Effector CD8-positive, alpha-beta T cell (primary cell): Measurements from ENCODE around the gene SMPD3.

Source experiments
- DNase-seq: peaks from one replicate; lab custom pipeline; 2025; lab: John Stamatoyannopoulos, UW

Gene SMPD3

GRCh38 chr16:68472581-68472980 is 24.3 kb upstream of the SMPD3 start:
- no peak for DNase-seq

GRCh38 chr16:68470461-68471150 is 22.3 kb upstream of the SMPD3 start:
- DNase-seq, result no peak

DNA sequence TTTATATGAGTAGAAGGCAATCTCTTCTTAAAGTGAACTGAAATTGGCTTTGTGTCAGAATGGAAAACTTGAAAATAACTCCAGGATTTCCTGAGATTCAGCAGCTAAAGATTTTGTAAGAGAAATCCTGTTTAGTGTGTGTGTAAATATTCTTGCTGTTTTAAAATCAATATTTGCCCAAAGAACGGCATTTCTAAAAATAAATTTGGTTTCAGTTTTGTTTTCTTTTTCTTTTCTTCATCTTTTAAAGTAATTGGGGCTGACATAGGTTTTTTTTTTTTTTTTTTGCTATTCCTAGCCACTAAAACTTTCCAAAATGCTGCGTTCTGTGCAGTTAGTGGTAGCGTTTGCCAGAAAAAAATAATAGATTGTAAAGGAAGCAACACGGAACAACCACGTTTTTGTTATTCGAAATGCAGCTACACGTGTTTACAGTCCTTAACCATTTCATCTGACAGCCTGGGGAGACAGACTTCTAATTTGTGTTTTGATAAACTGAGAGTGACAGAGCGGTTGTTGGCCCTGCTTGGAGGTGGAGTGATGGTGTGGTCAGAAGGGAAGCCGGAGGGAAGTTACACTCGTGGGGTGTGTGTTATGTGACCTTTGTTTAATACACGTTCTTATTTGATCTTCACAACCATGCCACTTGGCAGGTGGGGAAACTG is 21.6 kb upstream of the SMPD3 start:
- DNase-seq, result no peak

DNA sequence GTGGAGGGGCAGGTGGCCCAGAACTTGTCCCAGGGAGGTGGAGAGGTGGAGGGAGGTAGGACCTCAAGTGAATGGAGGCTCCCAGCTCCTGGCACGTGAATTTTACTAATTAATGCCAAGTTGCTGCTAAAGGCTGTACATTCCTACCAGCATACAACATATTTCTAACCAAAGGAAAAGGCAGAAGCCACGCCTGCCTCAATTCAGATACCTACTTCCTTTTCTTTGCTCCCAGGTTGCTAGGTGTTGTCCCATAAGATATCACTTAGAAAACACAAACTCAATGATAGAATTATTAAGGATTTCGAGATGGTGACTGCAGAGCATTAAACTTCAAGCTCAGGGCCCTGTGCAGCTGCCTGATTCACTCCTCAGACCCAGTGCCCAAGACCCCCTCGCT is 20.5 kb upstream of the SMPD3 start:
- DNase-seq, result no peak

DNA sequence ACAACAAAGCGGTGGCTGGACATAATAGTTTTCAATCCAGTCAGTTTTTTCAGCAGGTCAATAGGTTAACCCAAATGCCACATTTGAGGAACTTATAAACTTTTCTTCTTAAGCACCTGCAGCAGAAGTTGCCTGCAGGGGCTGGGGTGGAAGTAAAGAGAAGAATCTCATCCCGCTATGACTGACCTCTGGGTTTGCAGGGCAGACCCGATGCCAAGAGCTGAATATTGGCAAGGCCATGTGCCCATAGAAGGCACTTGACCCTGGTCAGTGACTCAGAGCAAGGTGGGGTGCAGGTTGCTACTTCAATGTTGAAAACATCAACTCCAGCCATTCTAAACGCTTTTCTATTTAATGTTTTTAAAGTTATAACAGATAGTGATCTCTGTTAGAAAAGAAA is 17.9 kb upstream of the SMPD3 start:
- DNase-seq, result no peak

DNA sequence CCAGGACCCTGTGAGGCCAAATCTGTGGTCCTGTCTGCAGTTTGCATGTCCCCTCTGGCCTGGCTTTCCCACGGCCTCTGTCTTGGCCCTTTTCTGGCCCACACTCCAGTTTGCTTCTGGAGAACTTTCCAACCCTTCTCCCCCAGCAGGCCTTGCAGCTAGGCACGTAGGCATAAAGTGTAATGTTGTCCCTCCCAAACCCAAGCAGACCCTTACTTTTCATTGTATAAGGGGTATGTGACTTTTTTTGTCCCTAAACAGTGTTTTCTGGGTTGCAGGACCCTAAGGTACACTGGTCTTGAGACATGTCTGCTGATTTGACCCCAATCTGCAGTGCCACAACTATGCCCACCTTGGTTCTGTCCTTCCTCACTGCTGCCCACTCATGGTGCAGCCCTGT is 15.6 kb upstream of the SMPD3 start:
- no peak for DNase-seq

DNA sequence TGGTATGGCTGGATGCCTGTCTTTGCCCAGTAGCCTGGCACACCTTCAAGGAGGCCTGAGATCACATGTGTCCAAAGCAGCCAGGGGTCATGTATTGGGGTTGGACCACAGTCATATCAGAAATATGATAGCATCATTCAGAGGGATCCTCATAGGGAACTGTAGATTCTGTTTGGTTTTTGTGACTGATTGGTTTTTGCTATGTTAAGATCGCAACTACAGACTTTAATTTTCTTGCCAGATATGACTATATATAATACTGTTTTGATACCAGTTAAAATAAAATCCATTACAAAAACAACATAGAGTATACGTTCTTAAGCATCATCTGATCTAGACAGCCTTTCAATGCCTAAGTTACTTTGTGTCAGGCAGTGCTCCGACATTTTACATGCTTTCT is 11.8 kb upstream of the SMPD3 start:
- no peak for DNase-seq

- DNase-seq, result no peak
These were observed 11.1 kb upstream of the SMPD3 start for GRCh38 chr16:68459457-68459856.

- DNase-seq, result no peak
These were observed 10.2 kb upstream of the SMPD3 start for GRCh38 chr16:68458551-68458950.

- DNase-seq, result no peak
These were observed 9.8 kb upstream of the SMPD3 start for GRCh38 chr16:68458101-68458500.

DNA sequence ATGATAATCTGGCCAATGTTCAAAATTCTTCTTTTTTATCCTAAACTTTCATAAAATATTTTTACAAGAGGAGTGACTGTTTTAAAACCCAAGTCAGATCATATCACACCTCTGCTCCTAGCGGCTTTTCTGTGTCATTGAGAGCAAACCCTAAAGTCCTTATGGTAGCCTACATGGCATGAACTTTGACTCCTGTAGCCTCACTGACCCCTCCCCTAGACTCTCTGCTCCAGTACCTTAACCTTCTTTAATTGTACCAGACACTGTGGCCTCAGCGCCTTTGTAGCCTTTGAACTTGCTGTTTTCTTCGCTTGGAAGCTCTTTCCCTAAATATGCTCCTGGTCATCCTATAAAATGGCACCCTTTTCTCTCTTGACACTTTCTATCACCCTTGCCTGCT is 7.3 kb upstream of the SMPD3 start:
- no peak for DNase-seq

- DNase-seq, result no peak
These were observed 6.7 kb upstream of the SMPD3 start for GRCh38 chr16:68454920-68455435.

- DNase-seq, result no peak
These were observed 5.5 kb upstream of the SMPD3 start for GRCh38 chr16:68453816-68454215.

GRCh38 chr16:68452176-68452575 is 3.9 kb upstream of the SMPD3 start:
- DNase-seq, result no peak

GRCh38 chr16:68451676-68452075 is 3.4 kb upstream of the SMPD3 start:
- no peak for DNase-seq

DNA sequence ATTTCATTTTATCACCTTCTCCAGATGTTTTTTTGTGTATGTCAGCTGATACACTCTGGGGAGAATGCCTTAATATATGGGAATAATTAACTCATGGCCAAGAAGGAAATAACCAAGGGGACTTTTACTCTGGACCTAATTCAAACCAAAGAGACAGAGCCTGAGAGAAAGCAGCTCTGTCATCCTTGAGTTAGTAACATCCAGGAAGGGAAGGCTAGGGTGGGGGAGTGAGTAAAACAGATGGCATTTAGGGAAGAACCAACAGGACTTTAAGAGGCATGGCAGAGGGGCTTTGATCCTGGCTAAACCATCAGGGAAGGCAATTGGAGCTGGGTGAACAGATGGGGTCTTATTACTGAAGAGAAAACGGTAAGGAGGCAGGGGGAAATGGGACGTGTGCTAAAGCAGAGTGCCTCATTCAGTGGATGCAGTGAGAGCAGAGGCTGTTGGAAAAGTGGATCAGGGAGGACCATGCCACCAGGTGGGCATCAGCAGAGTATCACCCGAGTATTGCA is 2.5 kb upstream of the SMPD3 start:
- DNase-seq, result no peak

DNA sequence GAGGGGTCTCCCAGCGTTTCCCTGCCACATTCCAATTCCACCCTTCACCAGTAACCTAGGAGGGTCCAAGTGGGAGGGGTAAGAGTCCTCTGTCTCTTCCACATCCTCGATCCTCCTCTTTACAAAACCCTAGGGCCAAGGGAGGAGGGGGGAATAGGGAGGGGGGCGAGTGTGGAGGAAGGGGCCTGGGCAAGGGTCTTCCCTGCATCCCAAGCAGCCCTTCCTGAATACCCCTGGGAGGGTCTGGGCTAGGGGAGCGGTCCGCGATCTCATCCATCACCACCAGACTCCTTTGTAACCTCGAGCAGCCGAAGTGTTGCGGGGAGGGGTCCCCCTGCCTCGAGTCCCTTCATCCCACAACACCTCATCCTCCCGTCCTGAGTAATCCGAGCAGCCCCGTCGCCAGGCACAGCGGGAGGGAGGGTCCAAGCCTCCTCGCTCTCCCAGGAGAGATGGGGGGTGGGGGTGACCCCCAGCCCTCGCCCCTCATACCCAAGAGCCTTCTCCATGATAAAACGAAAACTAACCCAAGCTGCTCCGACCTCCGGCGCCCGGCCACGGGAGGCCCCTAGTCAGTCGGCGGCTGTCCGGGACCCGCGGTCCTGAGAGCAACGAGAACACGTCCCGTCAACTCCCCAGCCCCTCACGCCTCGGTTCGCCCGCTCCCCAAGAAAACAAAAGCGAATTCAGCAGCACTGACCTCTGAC is 502 bp downstream of the SMPD3 start:
- peak; percentile 33 for DNase-seq

GRCh38 chr16:68446681-68447652 is 1.3 kb downstream of the SMPD3 start:
- DNase-seq, result no peak

- DNase-seq, result no peak
These were observed 2.9 kb downstream of the SMPD3 start for GRCh38 chr16:68445458-68445857.

- DNase-seq, result no peak
These were observed 4.2 kb downstream of the SMPD3 start for GRCh38 chr16:68444056-68444657.

DNA sequence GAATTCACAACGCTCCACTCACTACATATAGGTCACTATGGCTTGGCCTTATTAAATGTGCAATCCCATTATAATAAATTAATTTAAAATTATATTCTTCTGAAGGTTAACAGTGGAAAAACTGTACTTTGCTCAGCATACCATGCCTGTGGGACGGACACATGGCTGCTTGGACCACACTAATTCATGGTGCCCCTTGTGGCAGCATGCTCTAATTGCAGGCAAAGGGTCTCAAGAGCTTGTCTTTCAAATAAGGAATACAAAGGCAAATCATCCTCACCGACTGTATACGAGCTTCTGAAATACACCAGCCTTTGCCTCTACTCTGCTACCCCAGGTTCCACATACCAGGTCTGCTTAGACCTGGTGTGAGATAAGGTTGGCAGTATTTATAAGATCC is 11.7 kb downstream of the SMPD3 start:
- no peak for DNase-seq
